GM23338 (cell line): ENCODE results near the gene RPTOR. TPM values are rescaled to one million over a fixed set of nuclear protein-coding genes. Genes with fewer than 3 reads are reported as not detected.

Source experiments
- ATAC-seq: fragments of 200-7000 bp; cut with Tn5 transposase; 3 replicates; pipeline ENCODE4 v1.9.1; 2020
- DNase-seq: peaks from one replicate; pipeline ENCODE4 v3.0.0-alpha.2; 2015; ENCODE audit warnings: low spot score
- H2AFZ ChIP-seq: fragments of 200-600 bp; sonication (generic); 2 replicates; pipeline ENCODE4 v1.8.0; 2016; ENCODE audit warnings: antibody characterized with exemption, mild to moderate bottlenecking, moderate library complexity
- H3F3A ChIP-seq: fragments of 200-600 bp; sonication (generic); replicated peaks from 2 replicates; pipeline ENCODE4 v1.8.0; 2017; ENCODE audit warnings: antibody characterized with exemption, mixed run types, low read depth
- H3K27ac ChIP-seq: fragments of 200-600 bp; sonication (generic); 2 replicates; pipeline ENCODE4 v1.6.1; 2016; ENCODE audit warnings: low read depth
- H3K27me3 ChIP-seq: fragments of 200-600 bp; sonication (generic); 2 replicates; pipeline ENCODE4 v1.8.0; 2016; ENCODE audit warnings: mild to moderate bottlenecking, mixed run types, moderate library complexity; ENCODE audit not compliant: insufficient read depth
- H3K36me3 ChIP-seq: fragments of 200-600 bp; sonication (generic); 2 replicates; pipeline ENCODE4 v1.8.0; 2016; ENCODE audit warnings: mild to moderate bottlenecking; ENCODE audit not compliant: insufficient read depth
- H3K4me1 ChIP-seq: fragments of 200-600 bp; sonication (generic); 2 replicates; pipeline ENCODE4 v1.8.0; 2016; ENCODE audit warnings: mild to moderate bottlenecking, moderate library complexity; ENCODE audit not compliant: insufficient read depth
- H3K4me2 ChIP-seq: fragments of 200-600 bp; sonication (generic); 2 replicates; pipeline ENCODE4 v1.7.1; 2017; ENCODE audit warnings: mixed run types
- H3K4me3 ChIP-seq: fragments of 200-600 bp; sonication (generic); 2 replicates; pipeline ENCODE4 v1.6.1; 2016; ENCODE audit warnings: mixed run types
- H3K79me2 ChIP-seq: fragments of 200-600 bp; sonication (generic); replicated peaks from 2 replicates; pipeline ENCODE4 v1.8.0; 2017; ENCODE audit warnings: mild to moderate bottlenecking; ENCODE audit not compliant: insufficient read depth
- H3K9me2 ChIP-seq: fragments of 200-600 bp; sonication (generic); 2 replicates; pipeline ENCODE4 v1.8.0; 2017; ENCODE audit not compliant: insufficient read depth
- H4K20me1 ChIP-seq: fragments of 200-600 bp; sonication (generic); replicated peaks from 2 replicates; pipeline ENCODE4 v1.8.0; 2017; ENCODE audit warnings: mild to moderate bottlenecking; ENCODE audit not compliant: insufficient read depth
- H3K27ac Mint-ChIP-seq: 2 replicates; pipeline ENCODE4 v1.8.0; 2020; ENCODE audit warnings: inconsistent platforms, mild to moderate bottlenecking, moderate library complexity, mixed read lengths
- H3K27me3 Mint-ChIP-seq: 3 replicates; pipeline ENCODE4 v1.8.0; 2022; ENCODE audit warnings: low read depth, mild to moderate bottlenecking, moderate library complexity, mixed read lengths, inconsistent platforms; ENCODE audit not compliant: insufficient read depth, poor library complexity
- H3K36me3 Mint-ChIP-seq: 3 replicates; pipeline ENCODE4 v1.8.0; 2021; ENCODE audit warnings: low read depth, mild to moderate bottlenecking, inconsistent platforms, moderate library complexity, mixed read lengths
- H3K4me1 Mint-ChIP-seq: 3 replicates; pipeline ENCODE4 v1.8.0; 2020; ENCODE audit warnings: mild to moderate bottlenecking, inconsistent platforms, mixed read lengths
- H3K4me3 Mint-ChIP-seq: 3 replicates; pipeline ENCODE4 v1.8.0; 2021; ENCODE audit warnings: moderate library complexity, mild to moderate bottlenecking, inconsistent platforms, mixed read lengths
- H3K9me3 Mint-ChIP-seq: 3 replicates; pipeline ENCODE4 v1.8.0; 2020; ENCODE audit warnings: moderate library complexity, mild to moderate bottlenecking, inconsistent platforms, mixed read lengths
- EZH2 ChIP-seq: fragments of 200-600 bp; sonication (generic); IDR thresholded peaks from one replicate; pipeline ENCODE4 v1.8.0; 2017; ENCODE audit warnings: antibody characterized with exemption, mild to moderate bottlenecking, low read depth; ENCODE audit not compliant: unreplicated experiment
- EZH2phosphoT487 ChIP-seq: fragments of 200-600 bp; sonication (generic); IDR thresholded peaks from one replicate; pipeline ENCODE4 v1.8.1; 2018; ENCODE audit warnings: antibody characterized with exemption; ENCODE audit not compliant: unreplicated experiment
- JUNB ChIP-seq: IDR thresholded peaks from one replicate; pipeline ENCODE4 v1.6.1; 2016; ENCODE audit warnings: antibody characterized with exemption; ENCODE audit not compliant: unreplicated experiment
- NANOG ChIP-seq: IDR thresholded peaks from 2 replicates; pipeline ENCODE4 v1.6.1; 2016; ENCODE audit warnings: antibody characterized with exemption, borderline replicate concordance
- POLR2AphosphoS5 ChIP-seq: IDR thresholded peaks from 2 replicates; pipeline ENCODE4 v1.6.1; 2016; ENCODE audit warnings: antibody characterized with exemption, low read depth
- STAT1 ChIP-seq: IDR thresholded peaks from one replicate; pipeline ENCODE4 v1.6.1; 2016; ENCODE audit warnings: antibody characterized with exemption; ENCODE audit not compliant: unreplicated experiment
- ZNF331 ChIP-seq: fragments of 250-450 bp; sonication (Bioruptor Pico); IDR thresholded peaks from 2 replicates; pipeline ENCODE4 v1.5.0; 2020; ENCODE audit warnings: low read depth, mild to moderate bottlenecking, moderate library complexity
- ZNF462 ChIP-seq: fragments of 250-450 bp; sonication (Bioruptor Pico); IDR thresholded peaks from 2 replicates; pipeline ENCODE4 v1.5.0; 2020; ENCODE audit warnings: mild to moderate bottlenecking, moderate library complexity
- polyA plus RNA-seq: library from polyadenylated mRNA; unstranded; fragments of >200 nt; fragmentation: Nextera tagmentation; extraction: Ambion mirVana; gene quantifications from 2 replicates; pipeline ENCODE4 v1.2.1, GENCODE V29; 2016
- total RNA-seq: library from RNA; depleted of rRNA; stranded (reverse); fragments of >200 nt; shearing (Covaris generic); gene quantifications from 2 replicates; pipeline ENCODE4 v1.2.3, GENCODE V29; 2014

The RPTOR gene
- total and polyA plus RNA-seq, 2 experiments from 2014 or later = 9.5 to 38.0 TPM

DNA sequence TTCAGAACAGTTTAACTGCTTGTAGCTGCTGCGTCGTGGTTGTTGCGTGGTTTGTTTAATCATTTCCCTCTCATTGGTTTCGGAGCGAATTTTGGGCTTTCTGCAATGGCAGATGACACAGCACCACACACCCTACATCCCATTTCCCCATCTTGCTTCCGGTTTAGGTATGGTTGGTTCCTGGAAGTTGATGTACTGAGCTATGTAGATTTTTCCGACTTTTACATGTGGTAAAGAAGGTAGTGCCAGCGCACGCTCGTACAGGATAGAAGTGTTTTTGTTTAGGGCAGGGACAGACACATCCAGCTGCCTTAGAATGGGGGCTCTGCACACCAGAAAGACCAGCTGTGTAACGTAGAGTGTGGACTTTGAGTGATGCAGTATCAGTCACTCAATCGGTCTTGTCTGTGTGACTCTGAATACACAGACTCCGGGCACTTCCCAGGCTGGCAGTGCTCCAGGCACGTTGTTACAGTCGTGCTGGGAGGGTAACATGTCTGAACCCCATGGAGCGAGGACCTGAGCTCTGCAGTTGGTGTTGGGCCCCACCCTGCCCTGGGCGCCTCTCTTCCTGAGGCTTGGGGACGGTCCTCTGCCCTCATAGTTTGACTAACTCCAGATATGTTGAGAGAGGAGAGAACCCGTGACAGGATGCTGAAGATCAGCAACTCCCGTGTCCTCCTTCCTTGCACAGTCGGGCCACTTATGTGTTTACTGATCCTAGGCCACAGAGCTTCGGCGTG, 275.0 kb downstream of the RPTOR start:
- no peak for DNase-seq
- no peak for ATAC-seq
- H3K9me2 ChIP-seq = no peaks in the 10 kb centered on the region
- Mint-ChIP-seq H3K4me3 (no peak overlapping the region), H3K4me1 (peaks cover 19% of the 10 kb centered on the region), H3K36me3 (peaks cover 11% of the 10 kb centered on the region), H3K27ac (0 out of 2 replicates have a peak overlapping the region, but pooled peaks have one; percentile 31), H3K27me3 (peaks cover 19% of the 10 kb centered on the region), H3K9me3 (no peaks in the 10 kb centered on the region)
- TF ChIP-seq NANOG (no peak), ZNF331 (CRISPR knock-in tag) (no peak), STAT1 (no peak), ZNF462 (CRISPR knock-in tag) (no peak), JUNB (no peak), EZH2 (no peak), POLR2AphosphoS5 (no peak), EZH2phosphoT487 (no peak)
- H2AFZ ChIP-seq = no peak overlapping the region
- H3K27ac ChIP-seq = no peak overlapping the region
- H3K4me1 ChIP-seq = no peaks in the 10 kb centered on the region
- H3K36me3 ChIP-seq = no peaks in the 10 kb centered on the region
- H4K20me1 ChIP-seq = no peaks in the 10 kb centered on the region; the same call in 1 of the 2 replicates
- H3F3A ChIP-seq = 0 out of 2 replicates have a peak, but pooled peaks cover 3% of the 10 kb centered on the region
- H3K79me2 ChIP-seq = no peaks in the 10 kb centered on the region
- no peak overlapping the region for H3K4me3 ChIP-seq
- no peaks in the 10 kb centered on the region for H3K27me3 ChIP-seq
- no peak overlapping the region for H3K4me2 ChIP-seq
